NCI-H1436 (cell line): Measurements from ENCODE around the gene TENM3.

Source experiments
- DNase-seq: peaks from one replicate; lab custom pipeline; 2025; lab: John Stamatoyannopoulos, UW

The TENM3 gene

DNA sequence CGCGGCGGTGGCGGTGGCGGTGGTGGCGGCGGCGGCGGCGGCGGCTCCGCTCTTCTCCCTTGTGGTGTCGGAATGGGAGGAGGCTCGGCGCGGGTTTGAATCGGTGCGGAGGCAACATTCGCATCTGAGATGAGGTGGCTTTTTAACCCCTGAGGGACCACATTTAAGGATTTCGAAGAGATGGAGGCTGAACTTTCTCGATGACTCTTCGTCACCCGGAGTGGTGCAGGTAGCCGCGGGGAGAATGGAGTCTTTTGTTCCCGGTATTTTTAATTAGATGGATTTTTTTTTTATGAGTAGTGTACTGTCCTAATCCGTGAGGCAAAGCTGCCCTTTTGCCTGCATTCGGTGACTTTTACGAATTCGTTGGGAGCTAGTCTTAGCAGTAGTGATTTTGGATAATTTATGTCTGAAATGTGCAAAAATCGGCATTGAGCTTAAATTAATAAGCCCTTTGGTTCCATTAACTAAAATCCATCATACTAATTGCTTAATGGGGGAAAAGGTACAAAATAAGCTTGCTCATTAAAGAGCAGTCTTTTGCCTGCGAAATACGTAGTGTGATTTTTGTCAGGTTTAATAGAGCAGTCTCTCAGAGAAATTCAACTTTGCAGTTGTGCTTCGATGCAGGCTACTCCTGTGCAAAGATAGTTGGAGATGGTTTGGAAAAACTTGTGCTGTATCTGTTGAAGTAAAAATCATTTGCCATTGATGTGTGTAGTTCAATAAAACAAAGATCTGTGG, 206.2 kb downstream of the TENM3 start:
- peak; percentile 62 for DNase-seq

DNA sequence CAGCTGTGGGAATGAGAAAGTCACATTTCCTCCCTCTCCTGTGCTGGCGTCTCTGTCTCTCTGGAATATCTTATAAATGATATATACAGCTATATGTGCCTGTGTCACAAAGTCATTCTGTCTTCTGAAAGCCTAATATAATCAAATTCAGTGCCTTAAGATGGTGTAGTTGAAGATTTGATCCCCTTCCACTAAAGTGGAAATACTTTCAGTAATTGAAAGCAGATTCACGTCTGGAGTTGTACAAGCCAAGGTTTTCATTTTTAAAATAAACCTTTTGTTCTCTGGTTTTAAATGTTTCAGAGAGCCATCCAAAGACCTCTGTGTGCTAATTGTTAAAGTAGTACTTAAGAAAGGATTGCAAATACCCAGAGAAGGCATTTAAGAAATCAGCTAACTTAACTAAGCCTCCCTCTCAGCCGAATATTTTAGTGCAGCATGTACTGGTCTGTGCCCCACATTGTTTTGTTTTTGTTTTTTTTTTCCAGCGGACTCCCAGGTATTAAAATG, 206.8 kb downstream of the TENM3 start:
- DNase-seq = no peak

GRCh38 chr4:182451441-182451840, 208.2 kb downstream of the TENM3 start:
- no peak for DNase-seq

DNA sequence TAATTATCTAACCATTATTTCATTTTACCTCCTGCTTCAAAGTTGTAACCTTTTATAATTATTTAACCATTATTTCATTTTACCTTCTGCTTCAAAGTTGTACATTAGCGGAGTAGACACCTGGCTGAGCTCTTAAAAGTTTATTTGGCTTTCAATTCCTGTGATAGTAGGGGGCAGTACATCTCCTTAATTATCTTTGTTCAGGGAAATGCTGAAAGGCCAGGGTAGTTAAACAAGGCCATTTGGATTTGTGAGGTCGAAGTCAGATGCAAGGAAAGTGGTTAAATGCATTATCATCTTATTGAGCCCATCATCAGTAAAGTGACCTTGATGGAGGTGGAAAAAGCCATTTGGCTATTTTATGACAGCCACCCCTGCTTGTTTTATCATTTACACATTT, 210.6 kb downstream of the TENM3 start:
- no peak for DNase-seq

- no peak for DNase-seq
Observed at GRCh38 chr4:182454440-182455013, 211.3 kb downstream of the TENM3 start.

- DNase-seq = no peak
Observed at GRCh38 chr4:182465114-182465513, 221.9 kb downstream of the TENM3 start.

- no peak for DNase-seq
Observed at GRCh38 chr4:182465979-182466378, 222.8 kb downstream of the TENM3 start.

- DNase-seq = no peak
Observed at GRCh38 chr4:182470215-182470614, 227.0 kb downstream of the TENM3 start.

- no peak for DNase-seq
Observed at GRCh38 chr4:182475539-182475938, 232.3 kb downstream of the TENM3 start.

DNA sequence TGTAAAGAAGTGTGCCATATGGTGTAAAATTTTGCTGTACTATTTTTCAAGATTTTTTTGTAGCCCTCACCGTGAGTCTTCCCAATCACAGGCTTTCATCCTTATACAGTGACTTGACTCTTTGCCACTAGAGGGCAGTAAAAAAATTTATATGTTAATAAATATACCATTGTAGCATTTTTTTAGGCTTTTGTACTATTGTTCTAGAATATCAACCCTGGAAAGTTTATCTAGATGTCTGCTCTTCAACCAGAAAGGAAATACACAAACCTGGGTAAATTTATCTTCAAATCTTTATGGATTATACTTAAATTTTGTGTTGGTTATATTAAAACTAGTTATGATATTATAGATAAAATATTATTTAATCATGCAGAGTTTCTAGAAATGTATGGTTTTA, 235.3 kb downstream of the TENM3 start:
- DNase-seq = peak; percentile 73

GRCh38 chr4:182483685-182484084, 240.5 kb downstream of the TENM3 start:
- no peak for DNase-seq

GRCh38 chr4:182486881-182487280, 243.7 kb downstream of the TENM3 start:
- DNase-seq = no peak

- DNase-seq = no peak
Observed at GRCh38 chr4:182488896-182489295, 245.7 kb downstream of the TENM3 start.

GRCh38 chr4:182489607-182490006, 246.4 kb downstream of the TENM3 start:
- DNase-seq = no peak

- DNase-seq = no peak
Observed at GRCh38 chr4:182491719-182492118, 248.5 kb downstream of the TENM3 start.

- no peak for DNase-seq
Observed at GRCh38 chr4:182492423-182492822, 249.2 kb downstream of the TENM3 start.

GRCh38 chr4:182493377-182493776, 250.2 kb downstream of the TENM3 start:
- DNase-seq = no peak

DNA sequence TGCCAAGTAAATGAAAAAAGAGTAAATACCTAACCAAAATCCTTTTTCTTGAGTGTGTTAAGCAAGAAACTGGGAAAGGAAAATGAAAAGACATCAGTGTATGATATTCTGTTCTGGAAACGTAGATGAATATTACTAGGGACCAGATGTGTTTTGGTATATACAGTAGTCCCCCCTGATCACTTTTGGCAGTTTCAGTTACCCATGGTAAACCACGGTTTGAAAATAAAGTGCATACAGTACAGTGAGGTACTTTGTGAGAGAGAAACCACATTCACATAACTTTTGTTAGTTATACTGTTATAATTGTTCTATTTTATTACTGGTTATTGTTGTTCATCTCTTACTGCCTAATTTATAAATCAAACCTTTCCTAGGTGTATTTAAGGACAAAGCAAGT, 250.9 kb downstream of the TENM3 start:
- no peak for DNase-seq

- no peak for DNase-seq
Observed at GRCh38 chr4:182495031-182495430, 251.8 kb downstream of the TENM3 start.

- DNase-seq = no peak
Observed at GRCh38 chr4:182495645-182496385, 252.6 kb downstream of the TENM3 start.

GRCh38 chr4:182496408-182496807, 253.2 kb downstream of the TENM3 start:
- no peak for DNase-seq

- no peak for DNase-seq
Observed at GRCh38 chr4:182502064-182502463, 258.9 kb downstream of the TENM3 start.

- peak; percentile 17 for DNase-seq
Observed at GRCh38 chr4:182504463-182504862, 261.3 kb downstream of the TENM3 start.
